SHP77 (cell line): ENCODE measurements around the gene PGGHG.

ENCODE experiments used
- DNase-seq, 2 experiments: peaks; one replicate each; lab custom pipeline; 2025; lab: John Stamatoyannopoulos, UW

The PGGHG gene

GRCh38 chr11:269146-269890, 19.6 kb upstream of the PGGHG start:
- no peak for DNase-seq

GRCh38 chr11:270451-271318, 18.2 kb upstream of the PGGHG start:
- DNase-seq: no peak

- no peak for DNase-seq
Observed at GRCh38 chr11:271319-271715, 17.6 kb upstream of the PGGHG start.

GRCh38 chr11:272195-272930, 16.6 kb upstream of the PGGHG start:
- DNase-seq: no peak

GRCh38 chr11:272931-273198, 16.1 kb upstream of the PGGHG start:
- DNase-seq: no peak

GRCh38 chr11:276219-276618, 12.7 kb upstream of the PGGHG start:
- no peak for DNase-seq

- no peak for DNase-seq
Observed at GRCh38 chr11:278001-278951, 10.7 kb upstream of the PGGHG start, which contains the start of gene NLRP6. NLRP6 (plus strand) TSS chr11:278407; CDS start chr11:278570, 163 bp downstream.

GRCh38 chr11:279040-279965, 9.6 kb upstream of the PGGHG start:
- no peak for DNase-seq

GRCh38 chr11:279966-280705, 8.8 kb upstream of the PGGHG start:
- DNase-seq: no peak

- no peak for DNase-seq
Observed at GRCh38 chr11:280706-281485, 8.0 kb upstream of the PGGHG start.

GRCh38 chr11:281486-282161, 7.3 kb upstream of the PGGHG start:
- no peak for DNase-seq

GRCh38 chr11:282171-282570, 6.8 kb upstream of the PGGHG start:
- no peak for DNase-seq

GRCh38 chr11:282630-283360, 6.1 kb upstream of the PGGHG start:
- no peak for DNase-seq

GRCh38 chr11:283405-284104, 5.4 kb upstream of the PGGHG start:
- no peak for DNase-seq

- DNase-seq: no peak
Observed at GRCh38 chr11:284105-285020, 4.6 kb upstream of the PGGHG start.
